PC-9 (cell line): ENCODE data around the gene RHOXF1. TPM values are rescaled to one million over a fixed set of nuclear protein-coding genes. Genes with fewer than 3 reads are reported as not detected.
"Not testable (repeated sequence)": the region's sequence is repeated elsewhere in the genome, so short reads cannot be mapped to it uniquely, and the experiment has no call there.

Experiments
- Bru-seq: library from RNA; stranded (reverse); fragments of 400-500 nt; gene quantifications from one replicate; lab custom pipeline; 2021; lab: Mats Ljungman, UMichigan
- BruChase-seq, 2 experiments: library from RNA; stranded (reverse); fragments of 400-500 nt; gene quantifications; one replicate each; lab custom pipeline; 2021; lab: Mats Ljungman, UMichigan
- BruUV-seq: library from RNA; stranded (reverse); fragments of 400-500 nt; replicated peaks from 2 replicates; lab custom pipeline; 2021; lab: Mats Ljungman, UMichigan
- CTCF ChIA-PET: fragments of 300-600 bp; sonication (Branson Sonifier 250); formaldehyde crosslinking; loops from one replicate; lab custom pipeline; 2022; ENCODE audit warnings: antibody characterized with exemption; lab: Charles Lee
- POLR2A ChIA-PET: fragments of 300-600 bp; sonication (Branson Sonifier 250); formaldehyde crosslinking; loops from one replicate; lab custom pipeline; 2022; ENCODE audit warnings: antibody characterized with exemption; ENCODE audit not compliant: unreplicated experiment; lab: Charles Lee
- DNase-seq, 2 experiments: peaks; one replicate each; pipeline versions ENCODE4 v3.0.0 to v3.0.0-alpha.2; 2015 to 2022; ENCODE audit warnings: mixed read lengths in 1 of 2
- H2AFZ ChIP-seq: fragments of 200-600 bp; sonication (generic); 2 replicates; pipeline ENCODE4 v1.8.1; 2017; ENCODE audit warnings: antibody characterized with exemption
- H3F3A ChIP-seq: fragments of 200-600 bp; sonication (generic); 2 replicates; pipeline ENCODE4 v1.8.1; 2017; ENCODE audit warnings: antibody characterized with exemption, mild to moderate bottlenecking, low read depth; ENCODE audit not compliant: insufficient read depth
- H3K27ac ChIP-seq: fragments of 200-600 bp; sonication (generic); 2 replicates; pipeline ENCODE4 v1.6.1; 2016; ENCODE audit warnings: mixed run types
- H3K27me3 ChIP-seq: fragments of 200-600 bp; sonication (generic); 2 replicates; pipeline ENCODE4 v1.6.1; 2016; ENCODE audit warnings: low read depth, mixed run types; ENCODE audit not compliant: insufficient read depth
- H3K36me3 ChIP-seq: fragments of 200-600 bp; sonication (generic); 2 replicates; pipeline ENCODE4 v1.6.1; 2016; ENCODE audit warnings: low read depth, mixed run types
- H3K4me1 ChIP-seq: fragments of 200-600 bp; sonication (generic); replicated peaks from 2 replicates; pipeline ENCODE4 v1.6.1; 2016; ENCODE audit warnings: mixed run types; ENCODE audit not compliant: insufficient read depth
- H3K4me2 ChIP-seq: fragments of 200-600 bp; sonication (generic); 2 replicates; pipeline ENCODE4 v1.6.1; 2017; ENCODE audit warnings: mixed run types
- H3K4me3 ChIP-seq: fragments of 200-600 bp; sonication (generic); 2 replicates; pipeline ENCODE4 v1.6.1; 2016; ENCODE audit warnings: mixed run types
- H3K79me2 ChIP-seq: fragments of 200-600 bp; sonication (generic); 2 replicates; pipeline ENCODE4 v1.6.1; 2017; ENCODE audit warnings: low read depth, mixed run types
- H3K9me2 ChIP-seq: fragments of 200-600 bp; sonication (generic); 2 replicates; pipeline ENCODE4 v1.8.1; 2017; ENCODE audit warnings: mild to moderate bottlenecking; ENCODE audit not compliant: insufficient read depth
- H3K9me3 ChIP-seq: fragments of 200-600 bp; sonication (generic); 2 replicates; pipeline ENCODE4 v1.8.1; 2016; ENCODE audit warnings: low read depth; ENCODE audit not compliant: insufficient read depth
- H4K20me1 ChIP-seq: fragments of 200-600 bp; sonication (generic); 2 replicates; pipeline ENCODE4 v1.8.1; 2017; ENCODE audit not compliant: insufficient read depth
- EZH2 ChIP-seq: fragments of 200-600 bp; sonication (generic); IDR thresholded peaks from 2 replicates; pipeline ENCODE4 v1.8.0; 2017; ENCODE audit warnings: antibody characterized with exemption, low read depth
- intact Hi-C: fragments of 100-400 bp; cut with micrococcal nuclease; formaldehyde crosslinking; loops from one replicate; pipeline ENCODE4 v1.10.0; 2022; ENCODE audit not compliant: unreplicated experiment
- long read RNA-seq: library from polyadenylated mRNA; stranded (forward); transcript quantifications from one replicate; pipeline ENCODE4 v2.0.0, GENCODE V29; 2022
- total RNA-seq: library from RNA; stranded (reverse); gene quantifications from 2 replicates; pipeline ENCODE4 v1.2.3, GENCODE V29; 2021

RHOXF1 gene, protein sequence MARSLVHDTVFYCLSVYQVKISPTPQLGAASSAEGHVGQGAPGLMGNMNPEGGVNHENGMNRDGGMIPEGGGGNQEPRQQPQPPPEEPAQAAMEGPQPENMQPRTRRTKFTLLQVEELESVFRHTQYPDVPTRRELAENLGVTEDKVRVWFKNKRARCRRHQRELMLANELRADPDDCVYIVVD
- 0.81 TPM in 1 of 2 replicates, not detected in the other for total RNA-seq
- Bru-seq, nascent RNA = percentile 27 among the genes with signal in this experiment
- percentile 41 among the genes with signal in this experiment for BruChase-seq, experiment 1, labeled RNA remaining after a 2-hour chase
- BruChase-seq, experiment 2, labeled RNA remaining after a 6-hour chase = percentile 22 among the genes with signal in this experiment
- long read RNA-seq = 0 reads

- H3K27me3 ChIP-seq = no peaks in the 10 kb centered on the region
- no peaks in the 10 kb centered on the region for H3K9me3 ChIP-seq
- ChIA-PET CTCF (no interaction called here), POLR2A (no interaction called here)
- H3K4me2 ChIP-seq = no peak within 1 kb of the TSS
- no peaks in the 10 kb centered on the region for H3K36me3 ChIP-seq
- no peaks in the 10 kb centered on the region for H3K4me1 ChIP-seq
- no peak within 1 kb of the TSS for H3K4me3 ChIP-seq
- DNase-seq = no peak
- no peaks in the 10 kb centered on the region for H3K79me2 ChIP-seq
- TF ChIP-seq EZH2 = no peak
- intact Hi-C loops = no loop called here
- H4K20me1 ChIP-seq = no peaks in the 10 kb centered on the region
- H2AFZ ChIP-seq = no peak within 1 kb of the TSS
- no peaks in the 10 kb centered on the region for H3K9me2 ChIP-seq
- no peaks in the 10 kb centered on the region for H3F3A ChIP-seq
- no TSS peak for BruUV-seq
- H3K27ac ChIP-seq = no peak within 1 kb of the TSS
Observed at GRCh38 chrX:120115438-120115963, at the start of gene RHOXF1. Gene RHOXF1, minus strand, starts transcription at chrX:120115913. Its CDS starts 51 bp downstream, at chrX:120115862.

DNA sequence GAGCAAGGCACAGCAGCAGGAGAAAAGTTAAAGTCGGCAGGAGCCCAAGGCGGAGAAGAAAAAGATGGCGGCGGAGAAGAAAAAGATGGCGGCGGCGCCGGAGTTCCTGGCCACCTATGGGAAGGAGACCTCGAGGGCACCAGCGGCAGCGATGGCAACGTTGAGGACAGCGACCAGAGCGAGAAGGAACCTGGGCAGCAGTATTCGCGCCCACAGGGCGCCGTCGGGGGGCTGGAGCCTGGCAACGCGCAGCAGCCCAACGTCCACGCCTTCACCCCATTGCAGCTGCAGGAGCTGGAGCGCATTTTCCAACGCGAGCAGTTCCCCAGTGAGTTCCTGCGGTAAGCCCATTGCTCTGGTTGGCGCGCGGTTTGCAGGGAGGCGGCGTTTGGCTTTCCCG, 43.4 kb upstream of the RHOXF1 start:
- intact Hi-C loops, CTCF ChIA-PET, H2AFZ ChIP-seq, H3K4me3 ChIP-seq, H3K27me3 ChIP-seq, H3K27ac ChIP-seq, DNase-seq, H3F3A ChIP-seq, H3K4me2 ChIP-seq, H3K36me3 ChIP-seq, H4K20me1 ChIP-seq, H3K9me3 ChIP-seq, H3K9me2 ChIP-seq, BruUV-seq, POLR2A ChIA-PET, H3K4me1 ChIP-seq, H3K79me2 ChIP-seq: not testable (repeated sequence)

DNA sequence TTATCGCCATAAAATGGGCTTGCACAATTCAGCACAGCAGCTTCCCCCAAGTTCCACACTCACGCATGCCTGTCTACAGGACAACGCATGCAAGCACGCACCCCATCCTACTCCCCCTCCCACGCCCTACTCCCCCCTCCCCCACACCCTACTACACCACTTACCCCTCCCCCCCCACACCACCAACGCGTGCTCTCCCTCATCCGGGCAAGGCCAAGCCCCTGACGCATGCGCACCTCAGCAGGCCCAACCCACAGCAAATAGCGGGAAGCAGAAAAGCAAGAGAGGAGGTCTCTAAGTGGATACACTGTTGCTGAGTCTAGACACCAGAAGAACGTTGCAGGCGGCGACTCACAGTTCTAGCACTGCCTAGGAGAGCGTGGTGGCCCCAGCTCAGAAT, 42.6 kb upstream of the RHOXF1 start, which contains the start of gene RHOXF2:
TSS of gene RHOXF2 (plus strand) at position 301 of the 400 bp plus-strand sequence. CDS start 138 bp downstream, outside the sequence.
- H3K4me2 ChIP-seq, DNase-seq, CTCF ChIA-PET, H3K9me3 ChIP-seq, H4K20me1 ChIP-seq, H2AFZ ChIP-seq, H3K4me3 ChIP-seq, POLR2A ChIA-PET, H3K4me1 ChIP-seq, H3K79me2 ChIP-seq, H3K27ac ChIP-seq, H3F3A ChIP-seq, H3K9me2 ChIP-seq, intact Hi-C loops, H3K27me3 ChIP-seq, BruUV-seq, H3K36me3 ChIP-seq: not testable (repeated sequence)

DNA sequence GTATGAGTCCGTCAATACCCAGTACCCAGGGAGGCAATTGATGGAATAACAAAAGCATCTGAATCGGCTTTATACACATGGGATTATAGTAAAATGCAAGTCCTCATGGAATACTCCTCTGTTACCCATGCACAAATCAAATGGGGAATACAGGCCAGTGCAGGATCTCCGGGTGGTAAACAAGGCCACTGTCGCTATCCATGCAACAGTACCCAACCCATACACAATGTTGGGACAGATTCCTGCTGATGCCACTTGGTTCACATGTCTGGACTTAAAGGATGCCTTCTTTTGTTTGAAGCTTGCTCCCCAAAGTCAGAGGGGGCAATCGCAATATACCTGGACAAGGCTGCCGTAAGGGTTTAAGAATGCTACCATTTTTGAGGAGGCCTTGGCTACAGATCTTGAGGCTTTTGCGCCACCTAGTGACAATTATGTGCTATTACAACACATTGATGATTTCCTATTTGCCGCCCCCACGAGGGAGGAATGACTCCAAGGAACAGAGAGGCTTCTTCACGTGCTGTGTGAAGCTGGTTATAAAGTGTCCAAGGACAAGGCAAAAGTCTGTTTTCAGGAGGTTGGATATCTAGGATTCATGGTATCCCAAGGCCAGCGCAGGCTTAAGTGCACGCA, 34.5 kb upstream of the RHOXF1 start:
- BruUV-seq, intact Hi-C loops, H4K20me1 ChIP-seq, H3K79me2 ChIP-seq, H3K4me3 ChIP-seq, H3K9me3 ChIP-seq, H3K27me3 ChIP-seq, POLR2A ChIA-PET, H2AFZ ChIP-seq, H3K9me2 ChIP-seq, H3K27ac ChIP-seq, H3F3A ChIP-seq, DNase-seq, H3K36me3 ChIP-seq, CTCF ChIA-PET, H3K4me2 ChIP-seq, H3K4me1 ChIP-seq: not testable (repeated sequence)
